WTC11 (cell line): ENCODE measurements around the gene NOL9.

ENCODE experiments used
- CBFB ChIP-seq: sonication (generic); formaldehyde crosslinking; IDR thresholded peaks from 2 replicates; pipeline ENCODE4 v1.8.1; 2022; ENCODE audit warnings: mild to moderate bottlenecking, low read depth, missing genetic modification reagents
- CTCF ChIP-seq: fragments of 200-600 bp; IDR thresholded peaks from 2 replicates; pipeline ENCODE4 v1.8.0; 2022; ENCODE audit warnings: antibody characterized with exemption
- ESRRA ChIP-seq: sonication (generic); formaldehyde crosslinking; IDR thresholded peaks from 2 replicates; pipeline ENCODE4 v1.8.1; 2022; ENCODE audit warnings: mild to moderate bottlenecking, missing genetic modification reagents, borderline replicate concordance
- FOXK1 ChIP-seq: sonication (generic); formaldehyde crosslinking; IDR thresholded peaks from 2 replicates; pipeline ENCODE4 v1.8.0; 2022; ENCODE audit warnings: mild to moderate bottlenecking, moderate library complexity, missing genetic modification reagents
- FOXP4 ChIP-seq: sonication (generic); formaldehyde crosslinking; IDR thresholded peaks from 2 replicates; pipeline ENCODE4 v1.8.0; 2022; ENCODE audit warnings: mild to moderate bottlenecking, missing genetic modification reagents
- MAX ChIP-seq: sonication (generic); formaldehyde crosslinking; IDR thresholded peaks from 2 replicates; pipeline ENCODE4 v1.8.0; 2022; ENCODE audit warnings: mild to moderate bottlenecking, missing genetic modification reagents
- TF ChIP-seq, protein P1 (sequence below): sonication (generic); formaldehyde crosslinking; IDR thresholded peaks from 2 replicates; pipeline ENCODE4 v1.8.1; 2023; ENCODE audit warnings: mild to moderate bottlenecking, missing genetic modification reagents, moderate library complexity

DNA sequence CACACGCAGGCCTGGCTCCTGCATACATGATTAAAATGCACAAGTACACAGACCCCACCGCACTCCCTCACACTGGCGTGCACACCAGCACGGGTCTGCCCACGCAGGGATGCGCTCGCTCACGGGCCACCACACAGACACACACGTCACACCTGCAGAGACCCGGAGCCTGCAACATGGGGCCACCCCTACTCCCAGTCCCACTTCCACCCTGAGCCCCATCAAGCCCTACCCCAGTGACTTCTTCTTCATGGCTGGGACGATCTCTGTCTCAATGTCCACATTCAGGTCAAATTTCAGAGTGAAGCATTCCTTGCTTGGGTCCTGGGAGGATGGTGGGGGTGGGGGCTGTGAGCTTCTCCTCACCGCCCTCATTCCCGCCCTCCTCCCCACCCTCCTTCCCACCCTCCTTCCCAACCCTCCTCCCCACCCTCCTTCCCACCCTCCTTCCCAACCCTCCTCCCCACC lies 79.5 kb downstream of the NOL9 start:
- TF ChIP-seq FOXK1 (CRISPR knock-in tag) (no peak), ESRRA (CRISPR knock-in tag) (no peak), CTCF (no peak), CBFB (CRISPR knock-in tag) (no peak), FOXP4 (CRISPR knock-in tag) (no peak), MAX (CRISPR knock-in tag) (no peak)
- TF ChIP-seq, protein P1, sequence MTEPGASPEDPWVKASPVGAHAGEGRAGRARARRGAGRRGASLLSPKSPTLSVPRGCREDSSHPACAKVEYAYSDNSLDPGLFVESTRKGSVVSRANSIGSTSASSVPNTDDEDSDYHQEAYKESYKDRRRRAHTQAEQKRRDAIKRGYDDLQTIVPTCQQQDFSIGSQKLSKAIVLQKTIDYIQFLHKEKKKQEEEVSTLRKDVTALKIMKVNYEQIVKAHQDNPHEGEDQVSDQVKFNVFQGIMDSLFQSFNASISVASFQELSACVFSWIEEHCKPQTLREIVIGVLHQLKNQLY (CRISPR knock-in tag) = no peak
